Muscle layer of colon (tissue), 2 donors: Measurements from ENCODE around the gene ARHGAP29.

Source experiments
- H3K27ac ChIP-seq: one replicate; pipeline ENCODE4 v1.7.0; 2013; ENCODE audit warnings: low read depth, mild to moderate bottlenecking, low read length, moderate library complexity
- H3K27me3 ChIP-seq, 2 donors: one replicate each; pipeline ENCODE4 v1.7.0; 2013; ENCODE audit warnings: low read length in 2 of 2, mild to moderate bottlenecking in 2 of 2; ENCODE audit not compliant: insufficient read depth in 2 of 2, control insufficient read depth in 1 of 2
- H3K36me3 ChIP-seq: one replicate; pipeline ENCODE4 v1.7.0; 2013; ENCODE audit warnings: mild to moderate bottlenecking, low read length; ENCODE audit not compliant: insufficient read depth
- H3K4me1 ChIP-seq: one replicate; pipeline ENCODE4 v1.7.0; 2013; ENCODE audit warnings: mild to moderate bottlenecking, low read length; ENCODE audit not compliant: insufficient read depth
- H3K4me3 ChIP-seq, 2 donors: one replicate each; pipeline ENCODE4 v1.7.0; 2013; ENCODE audit warnings: low read length in 2 of 2, low read depth in 1 of 2, mild to moderate bottlenecking in 1 of 2, moderate library complexity in 1 of 2
- H3K9ac ChIP-seq: one replicate; pipeline ENCODE4 v1.7.0; 2013; ENCODE audit warnings: low read length
- H3K9me3 ChIP-seq: one replicate; pipeline ENCODE4 v1.7.0; 2013; ENCODE audit warnings: mild to moderate bottlenecking, low read length
- donor health status: abdominal sarcoma.
- donor health status: Adenocarcinoma of cecum.

Gene ARHGAP29

GRCh38 chr1:94245747-94246438 is 8.5 kb upstream of the ARHGAP29 start:
- Histone ChIP-seq H3K4me3 (no peak overlapping the region), H3K9ac (no peak overlapping the region), H3K27ac (no peak overlapping the region)

GRCh38 chr1:94244816-94245215 is 7.4 kb upstream of the ARHGAP29 start:
- Histone ChIP-seq H3K9me3 (peaks cover 3% of the 10 kb centered on the region), H3K36me3 (no peaks in the 10 kb centered on the region), H3K4me3 (no peak overlapping the region), H3K4me1 (no peaks in the 10 kb centered on the region), H3K27me3 (peaks cover 4 to 9% of the 10 kb centered on the region in 2 donors), H3K27ac (no peak overlapping the region), H3K9ac (no peak overlapping the region)

More at GRCh38 chr1:94245747-94246438, 8.5 kb upstream of the ARHGAP29 start:
- Histone ChIP-seq H3K9me3 (peaks cover 3% of the 10 kb centered on the region), H3K4me1 (no peaks in the 10 kb centered on the region), H3K36me3 (no peaks in the 10 kb centered on the region), H3K27me3 (peaks cover under 1 to 9% of the 10 kb centered on the region in 2 donors)

- Histone ChIP-seq H3K4me1 (no peaks in the 10 kb centered on the region), H3K4me3 (no peak overlapping the region), H3K27me3 (peaks cover 4 to 14% of the 10 kb centered on the region in 2 donors), H3K27ac (no peak overlapping the region), H3K36me3 (no peaks in the 10 kb centered on the region), H3K9me3 (peaks cover 3% of the 10 kb centered on the region), H3K9ac (no peak overlapping the region)
These were observed 6.3 kb upstream of the ARHGAP29 start for GRCh38 chr1:94243665-94244064.

- Histone ChIP-seq H3K9ac (no peak overlapping the region), H3K4me1 (no peaks in the 10 kb centered on the region), H3K27ac (no peak overlapping the region), H3K27me3 (peaks cover 4 to 12% of the 10 kb centered on the region in 2 donors), H3K36me3 (no peaks in the 10 kb centered on the region), H3K4me3 (no peak overlapping the region), H3K9me3 (peaks cover 3% of the 10 kb centered on the region)
These were observed 3.4 kb upstream of the ARHGAP29 start for GRCh38 chr1:94240822-94241221.

- H3K4me1 ChIP-seq = no peaks in the 10 kb centered on the region
- no peak overlapping the region for H3K9ac ChIP-seq
- H3K27me3 ChIP-seq = peaks cover 4 to 12% of the 10 kb centered on the region in 2 donors
- no peaks in the 10 kb centered on the region for H3K36me3 ChIP-seq
- no peak overlapping the region for H3K4me3 ChIP-seq
- H3K27ac ChIP-seq = no peak overlapping the region
- H3K9me3 ChIP-seq = peaks cover 3% of the 10 kb centered on the region
These were observed 2.4 kb upstream of the ARHGAP29 start for GRCh38 chr1:94239796-94240195.

GRCh38 chr1:94239051-94239450 is 1.7 kb upstream of the ARHGAP29 start:
- no peaks in the 10 kb centered on the region for H3K4me1 ChIP-seq
- no peak overlapping the region for H3K4me3 ChIP-seq
- H3K27me3 ChIP-seq = peaks cover 4 to 12% of the 10 kb centered on the region in 2 donors
- H3K36me3 ChIP-seq = no peaks in the 10 kb centered on the region
- H3K27ac ChIP-seq = no peak overlapping the region
- H3K9me3 ChIP-seq = peaks cover 3% of the 10 kb centered on the region
- no peak overlapping the region for H3K9ac ChIP-seq

- H3K9me3 ChIP-seq = no peaks in the 10 kb centered on the region
- peak overlapping the region; percentile 57 for H3K27ac ChIP-seq
- peak overlapping the region; percentile 58 to 70 for H3K4me3 ChIP-seq
- no peak overlapping the region for H3K9ac ChIP-seq
- H3K27me3 ChIP-seq = peaks cover 4 to 12% of the 10 kb centered on the region in 2 donors
- no peaks in the 10 kb centered on the region for H3K36me3 ChIP-seq
- no peaks in the 10 kb centered on the region for H3K4me1 ChIP-seq
These were observed 624 bp downstream of the ARHGAP29 start for GRCh38 chr1:94236630-94237290.

GRCh38 chr1:94236013-94236491 is 1.3 kb downstream of the ARHGAP29 start:
- no peak overlapping the region for H3K9ac ChIP-seq
- no peaks in the 10 kb centered on the region for H3K4me1 ChIP-seq
- peak overlapping the region; percentile 58 to 70 for H3K4me3 ChIP-seq
- H3K9me3 ChIP-seq = no peaks in the 10 kb centered on the region
- H3K27ac ChIP-seq = no peak overlapping the region
- H3K27me3 ChIP-seq = peaks cover 4 to 12% of the 10 kb centered on the region in 2 donors
- no peaks in the 10 kb centered on the region for H3K36me3 ChIP-seq

- no peak overlapping the region for H3K27ac ChIP-seq
- H3K9me3 ChIP-seq = no peaks in the 10 kb centered on the region
- H3K4me1 ChIP-seq = no peaks in the 10 kb centered on the region
- peaks cover 0 to 12% of the 10 kb centered on the region in 2 donors for H3K27me3 ChIP-seq
- no peaks in the 10 kb centered on the region for H3K36me3 ChIP-seq
- H3K4me3 ChIP-seq = peak overlapping the region in 1 of 2 donors; percentile 58
- H3K9ac ChIP-seq = no peak overlapping the region
These were observed 2.0 kb downstream of the ARHGAP29 start for GRCh38 chr1:94235189-94236012.

GRCh38 chr1:94234615-94235014 is 2.8 kb downstream of the ARHGAP29 start:
- Histone ChIP-seq H3K27me3 (peaks cover 0 to 12% of the 10 kb centered on the region in 2 donors), H3K27ac (no peak overlapping the region), H3K4me3 (no peak overlapping the region), H3K4me1 (no peaks in the 10 kb centered on the region), H3K36me3 (no peaks in the 10 kb centered on the region), H3K9ac (no peak overlapping the region), H3K9me3 (no peaks in the 10 kb centered on the region)

- no peak overlapping the region for H3K9ac ChIP-seq
These were observed 5.6 kb downstream of the ARHGAP29 start for GRCh38 chr1:94231746-94232145.

More at GRCh38 chr1:94231746-94232145, 5.6 kb downstream of the ARHGAP29 start:
- no peaks in the 10 kb centered on the region for H3K36me3 ChIP-seq
- no peak overlapping the region for H3K4me3 ChIP-seq
- H3K27me3 ChIP-seq = no peaks in the 10 kb centered on the region
- no peaks in the 10 kb centered on the region for H3K9me3 ChIP-seq
- no peak overlapping the region for H3K27ac ChIP-seq
- H3K4me1 ChIP-seq = no peaks in the 10 kb centered on the region
